DMS 273 (cell line): ENCODE results near the gene BMP8A.
"Not testable (repeated sequence)": the region's sequence is repeated elsewhere in the genome, so short reads cannot be mapped to it uniquely, and the experiment has no call there.

Experiments used
- DNase-seq: peaks from one replicate; lab custom pipeline; 2025; ENCODE audit not compliant: unreplicated experiment; lab: John Stamatoyannopoulos, UW

The BMP8A gene, protein sequence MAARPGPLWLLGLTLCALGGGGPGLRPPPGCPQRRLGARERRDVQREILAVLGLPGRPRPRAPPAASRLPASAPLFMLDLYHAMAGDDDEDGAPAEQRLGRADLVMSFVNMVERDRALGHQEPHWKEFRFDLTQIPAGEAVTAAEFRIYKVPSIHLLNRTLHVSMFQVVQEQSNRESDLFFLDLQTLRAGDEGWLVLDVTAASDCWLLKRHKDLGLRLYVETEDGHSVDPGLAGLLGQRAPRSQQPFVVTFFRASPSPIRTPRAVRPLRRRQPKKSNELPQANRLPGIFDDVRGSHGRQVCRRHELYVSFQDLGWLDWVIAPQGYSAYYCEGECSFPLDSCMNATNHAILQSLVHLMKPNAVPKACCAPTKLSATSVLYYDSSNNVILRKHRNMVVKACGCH

GRCh38 chr1:39491146-39491921 is at the start of gene BMP8A:
TSS of gene BMP8A (plus strand) at chr1:39491636. CDS start at chr1:39491992, 356 bp downstream.
- peak; percentile 100 for DNase-seq

DNA sequence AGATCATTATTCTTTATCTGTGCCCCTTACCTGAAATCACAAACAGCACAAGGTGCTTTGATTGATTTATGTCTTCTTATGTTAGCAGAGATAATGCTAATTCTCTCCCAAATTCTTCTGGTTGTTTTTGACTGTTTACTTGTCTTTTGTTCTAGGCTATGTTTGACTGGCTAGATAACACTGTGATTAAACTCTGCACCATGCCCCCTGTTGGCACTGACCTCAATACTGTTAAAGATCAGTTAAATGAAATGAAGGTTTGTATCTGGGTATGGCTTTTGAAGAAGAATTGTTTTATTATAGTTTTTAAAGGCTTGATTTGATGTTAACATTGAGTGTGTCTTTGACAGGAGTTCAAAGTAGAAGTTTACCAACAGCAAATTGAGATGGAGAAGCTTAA is 49.6 kb upstream of the BMP8A start:
- DNase-seq, result no peak

GRCh38 chr1:39445573-39445972 is 45.9 kb upstream of the BMP8A start:
- no peak for DNase-seq

DNA sequence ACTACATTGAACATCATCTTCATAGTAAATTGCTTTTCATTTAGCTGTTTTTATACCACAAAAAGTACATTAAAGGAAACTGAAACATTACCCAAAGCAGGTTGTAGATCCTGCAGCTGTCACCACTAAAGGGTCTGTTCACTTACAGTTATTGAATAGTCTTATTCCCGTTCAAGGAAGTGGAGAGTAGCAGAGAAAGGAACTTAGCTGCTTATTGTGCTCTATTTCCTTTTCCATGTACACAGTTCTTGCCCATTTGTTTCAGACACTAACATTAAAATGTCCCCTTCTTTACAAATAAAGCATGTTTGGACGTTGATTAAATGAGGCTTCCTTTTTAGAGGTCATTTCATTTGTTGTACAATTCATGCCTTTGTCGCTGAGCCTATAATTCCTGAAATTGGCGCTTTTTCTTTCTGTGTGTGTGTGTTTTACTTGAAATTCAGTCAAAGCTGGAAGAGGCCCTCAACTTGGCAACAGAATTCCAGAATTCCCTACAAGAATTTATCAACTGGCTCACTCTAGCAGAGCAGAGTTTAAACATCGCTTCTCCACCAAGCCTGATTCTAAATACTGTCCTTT is 44.4 kb upstream of the BMP8A start:
- no peak for DNase-seq

- DNase-seq, result not testable (repeated sequence)
Observed at GRCh38 chr1:39450041-39450440, 41.4 kb upstream of the BMP8A start.

- no peak for DNase-seq
Observed at GRCh38 chr1:39450956-39451606, 40.4 kb upstream of the BMP8A start.

- DNase-seq, result no peak
Observed at GRCh38 chr1:39452081-39452480, 39.4 kb upstream of the BMP8A start.

DNA sequence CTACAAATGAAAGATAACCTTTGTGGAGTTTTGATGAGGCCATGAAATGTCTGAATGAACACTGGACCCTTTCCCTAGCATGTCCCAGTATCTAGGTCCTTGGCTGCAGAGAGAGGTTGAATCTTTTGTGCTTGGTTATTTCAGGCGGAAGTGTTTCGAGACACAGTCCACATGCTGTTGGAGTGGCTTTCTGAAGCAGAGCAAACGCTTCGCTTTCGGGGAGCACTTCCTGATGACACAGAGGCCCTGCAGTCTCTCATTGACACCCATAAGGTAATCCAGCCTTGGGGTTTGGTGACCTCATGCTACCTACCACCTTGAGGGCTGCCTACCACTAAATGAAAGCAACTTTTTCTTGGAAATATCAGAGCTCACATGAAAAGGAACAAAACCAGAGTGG is 38.9 kb upstream of the BMP8A start:
- DNase-seq, result no peak

DNA sequence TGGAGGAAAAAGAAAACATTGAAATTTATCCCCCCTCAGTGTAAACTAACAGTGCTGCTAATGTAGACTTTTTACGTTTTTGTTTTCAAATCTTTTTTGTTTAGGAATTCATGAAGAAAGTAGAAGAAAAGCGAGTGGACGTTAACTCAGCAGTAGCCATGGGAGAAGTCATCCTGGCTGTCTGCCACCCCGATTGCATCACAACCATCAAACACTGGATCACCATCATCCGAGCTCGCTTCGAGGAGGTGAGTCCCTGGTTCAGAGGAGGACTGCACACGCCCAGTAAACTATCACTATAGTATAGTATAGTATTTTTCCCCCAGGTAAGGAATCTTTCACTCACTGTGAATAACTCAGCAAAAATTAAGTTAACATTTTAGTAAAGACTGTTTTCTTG is 37.8 kb upstream of the BMP8A start:
- DNase-seq, result no peak

- DNase-seq, result no peak
Observed at GRCh38 chr1:39458991-39459390, 32.4 kb upstream of the BMP8A start.

GRCh38 chr1:39462074-39462473 is 29.4 kb upstream of the BMP8A start:
- no peak for DNase-seq

DNA sequence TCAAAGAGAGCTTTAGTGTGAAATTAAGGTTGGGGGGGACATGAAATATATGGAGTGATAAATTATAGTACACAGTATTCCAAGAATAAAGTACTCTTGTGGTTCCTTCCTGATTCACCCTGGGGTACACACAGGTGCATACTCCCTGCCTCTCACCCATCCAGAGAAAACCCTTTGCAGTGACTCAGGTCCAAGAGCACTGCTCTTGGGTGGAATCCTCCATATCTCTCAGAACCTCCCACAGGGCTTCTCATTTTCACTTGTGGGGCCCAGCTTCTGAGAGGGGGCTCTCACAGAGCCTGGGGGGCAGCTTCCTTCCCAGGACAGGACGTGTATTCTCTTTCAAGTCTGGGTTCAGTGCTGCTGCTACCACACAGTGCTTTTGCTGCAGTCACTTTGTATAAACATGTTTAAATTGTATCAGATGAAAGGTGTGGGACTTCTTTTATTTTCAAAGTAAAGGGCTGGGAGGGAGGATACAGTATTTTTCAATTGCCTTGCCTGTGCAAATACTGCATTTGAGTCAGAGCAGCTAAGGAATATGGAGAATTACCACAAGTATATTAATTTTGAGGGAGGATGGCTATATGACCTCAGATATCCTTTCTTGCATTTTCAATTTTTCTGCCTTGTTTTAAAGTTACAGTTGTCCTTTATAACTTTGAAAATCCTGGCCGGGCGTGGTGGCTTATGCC is 24.9 kb upstream of the BMP8A start:
- no peak for DNase-seq

DNA sequence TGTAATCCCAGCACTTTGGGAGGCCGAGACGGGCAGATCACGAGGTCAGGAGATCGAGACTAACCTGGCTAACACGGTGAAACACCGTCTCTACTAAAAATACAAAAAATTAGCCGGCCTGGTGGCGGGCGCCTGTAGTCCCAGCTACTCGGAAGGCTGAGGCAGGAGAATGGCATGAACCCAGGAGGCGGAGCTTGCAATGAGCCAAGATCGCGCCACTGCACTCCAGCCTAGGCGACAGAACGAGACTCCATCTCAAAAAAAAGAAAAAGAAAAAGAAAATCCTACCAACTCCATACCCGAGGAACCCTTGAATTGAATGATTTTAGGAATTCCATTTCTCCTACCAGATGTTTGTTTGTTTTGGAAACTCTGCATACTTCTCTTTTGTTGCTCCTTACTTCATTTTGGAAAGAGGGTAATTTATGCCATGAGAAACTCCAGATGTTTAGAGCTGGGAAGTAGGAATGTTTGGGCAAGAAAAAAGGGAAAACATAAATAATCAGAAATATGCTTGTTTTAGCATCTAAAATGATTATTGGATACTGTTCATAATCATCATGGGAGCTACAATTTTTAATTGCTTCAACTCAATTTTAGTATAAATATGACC is 24.2 kb upstream of the BMP8A start:
- DNase-seq, result not testable (repeated sequence)

DNA sequence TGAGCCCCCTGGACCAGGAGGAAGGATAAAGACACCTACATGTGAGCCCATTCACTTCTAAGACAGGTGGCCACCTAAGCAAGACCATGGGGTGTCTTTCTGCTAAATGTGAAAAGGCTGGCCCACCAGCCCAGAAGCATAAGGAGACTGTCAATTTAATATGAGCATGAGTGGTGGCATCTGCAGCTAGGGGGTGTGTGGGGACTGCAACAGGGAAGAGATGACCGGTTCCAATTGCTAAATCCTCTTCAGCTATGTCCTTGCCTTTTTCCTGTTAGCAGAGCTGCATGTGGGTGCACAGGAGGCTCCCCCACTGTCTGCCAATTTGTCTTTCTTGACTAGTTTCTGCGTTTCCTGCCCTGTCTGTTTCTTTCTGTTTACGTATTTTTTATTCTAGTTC is 22.3 kb upstream of the BMP8A start:
- no peak for DNase-seq

GRCh38 chr1:39470040-39470439 is 21.4 kb upstream of the BMP8A start:
- no peak for DNase-seq

GRCh38 chr1:39472826-39473225 is 18.6 kb upstream of the BMP8A start:
- no peak for DNase-seq

DNA sequence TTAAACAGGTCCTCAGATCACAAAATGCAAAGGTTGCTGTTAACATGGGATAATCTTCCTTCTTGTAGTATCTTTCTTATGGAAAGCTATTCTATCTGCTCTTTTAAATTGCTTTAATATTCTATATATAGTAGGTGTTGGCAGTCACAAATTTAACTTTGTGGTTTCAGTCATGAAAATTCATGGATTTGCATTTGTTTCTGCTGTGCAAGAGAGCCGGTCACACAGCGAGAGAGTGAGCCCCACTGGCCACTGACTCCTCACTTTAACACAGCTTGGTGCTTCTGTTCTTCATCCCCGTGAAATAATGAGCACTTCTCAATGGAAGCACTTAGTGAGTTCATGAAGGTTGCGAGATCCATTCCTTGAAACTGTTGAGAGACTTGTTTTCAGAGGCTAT is 18.1 kb upstream of the BMP8A start:
- DNase-seq, result no peak

DNA sequence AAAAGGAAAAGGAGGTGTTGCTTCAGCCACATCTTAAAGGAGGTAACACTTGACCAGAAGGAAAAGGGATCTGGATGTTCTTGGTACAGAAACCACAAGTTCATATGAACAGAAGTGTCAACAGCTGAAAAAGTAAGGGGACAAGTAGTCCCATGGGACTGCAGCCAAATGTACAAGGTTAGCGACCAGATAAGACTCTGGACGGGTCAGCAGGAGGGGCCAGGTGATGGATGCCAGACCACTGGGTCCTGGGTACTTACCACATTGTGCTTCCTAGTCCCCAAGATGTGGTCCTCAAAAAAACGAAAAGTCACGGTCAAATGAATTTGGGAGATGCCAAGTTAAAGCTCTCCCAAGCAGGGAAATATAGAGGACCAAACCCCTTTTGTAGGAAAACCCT is 16.6 kb upstream of the BMP8A start:
- DNase-seq, result no peak

- not testable (repeated sequence) for DNase-seq
Observed at GRCh38 chr1:39475551-39475950, 15.9 kb upstream of the BMP8A start.

DNA sequence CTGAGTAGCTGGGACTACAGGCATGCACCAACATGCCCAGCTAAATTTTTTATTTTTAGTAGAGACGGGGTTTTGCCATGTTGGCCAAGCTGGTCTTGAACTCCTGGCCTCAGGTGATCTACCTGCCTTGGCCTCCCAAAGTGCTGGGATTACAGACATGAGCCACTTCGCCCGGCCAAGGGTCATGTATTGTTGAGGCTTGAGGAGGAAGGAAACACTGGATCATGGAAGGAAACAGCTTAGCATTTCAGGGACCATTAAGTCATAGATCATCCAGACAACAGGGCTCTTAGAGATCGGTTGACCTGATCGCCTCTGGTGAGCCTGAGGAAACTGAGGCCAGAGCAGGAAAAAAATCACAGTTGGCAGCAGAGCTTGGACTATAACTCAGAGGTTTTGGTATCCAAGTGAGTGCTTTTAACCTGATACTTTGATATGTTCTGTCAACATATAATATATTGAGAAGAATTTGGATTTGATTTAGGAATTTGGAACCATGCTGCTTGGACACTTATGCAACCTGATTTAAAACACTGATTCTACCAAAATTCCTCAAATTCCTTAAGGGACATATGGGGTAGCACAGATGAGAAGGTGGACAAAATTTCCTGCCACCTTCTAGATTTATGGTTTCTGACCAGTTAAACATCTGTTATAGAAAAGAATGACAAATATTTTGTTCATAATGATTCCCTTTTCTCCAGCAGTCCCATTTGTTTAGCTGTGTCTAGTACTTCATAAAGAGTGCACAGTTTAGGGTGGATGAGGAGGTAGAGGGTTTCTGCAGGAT is 13.1 kb upstream of the BMP8A start:
- DNase-seq, result no peak
